ENCODE results near the gene SRMS.

SRMS gene

GRCh38 chr20:63562461-63563224 lies 15.1 kb upstream of the SRMS start:
- TF ChIP-seq RAD21 (IDR thresholded peaks at IDR 0.05; ENCODE audit: low read depth), result no peak
- no peak for TF ChIP-seq TEAD4 (IDR thresholded peaks at IDR 0.05)
- no peak for TF ChIP-seq TCF12 (IDR thresholded peaks at IDR 0.05; ENCODE audit: low read depth)
- no peak for TF ChIP-seq CREB1 (IDR thresholded peaks at IDR 0.05; ENCODE audit: low read depth)
- TF ChIP-seq, protein P1, sequence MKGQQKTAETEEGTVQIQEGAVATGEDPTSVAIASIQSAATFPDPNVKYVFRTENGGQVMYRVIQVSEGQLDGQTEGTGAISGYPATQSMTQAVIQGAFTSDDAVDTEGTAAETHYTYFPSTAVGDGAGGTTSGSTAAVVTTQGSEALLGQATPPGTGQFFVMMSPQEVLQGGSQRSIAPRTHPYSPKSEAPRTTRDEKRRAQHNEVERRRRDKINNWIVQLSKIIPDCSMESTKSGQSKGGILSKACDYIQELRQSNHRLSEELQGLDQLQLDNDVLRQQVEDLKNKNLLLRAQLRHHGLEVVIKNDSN (IDR thresholded peaks at IDR 0.05), result no peak
- no peak for TF ChIP-seq NFIC (IDR thresholded peaks at IDR 0.05)
- TF ChIP-seq REST (IDR thresholded peaks at IDR 0.05; ENCODE audit: low read depth), result no peak
- no peak for TF ChIP-seq FOXM1 (IDR thresholded peaks at IDR 0.05; ENCODE audit: borderline replicate concordance, low read depth)
- no peak for TF ChIP-seq YY1 (IDR thresholded peaks at IDR 0.05; ENCODE audit: low read depth)
- TF ChIP-seq ZBTB7A (IDR thresholded peaks at IDR 0.05; ENCODE audit: low read depth), result no peak
- no peak for TF ChIP-seq MAX (IDR thresholded peaks at IDR 0.05)
- TF ChIP-seq TAF1 (IDR thresholded peaks at IDR 0.05; ENCODE audit: low read depth), result no peak
- no peak for TF ChIP-seq EGR1 (IDR thresholded peaks at IDR 0.05)
- TF ChIP-seq EP300 (IDR thresholded peaks at IDR 0.05; ENCODE audit: borderline replicate concordance), result no peak
- TF ChIP-seq CEBPB (IDR thresholded peaks at IDR 0.05), result no peak

DNA sequence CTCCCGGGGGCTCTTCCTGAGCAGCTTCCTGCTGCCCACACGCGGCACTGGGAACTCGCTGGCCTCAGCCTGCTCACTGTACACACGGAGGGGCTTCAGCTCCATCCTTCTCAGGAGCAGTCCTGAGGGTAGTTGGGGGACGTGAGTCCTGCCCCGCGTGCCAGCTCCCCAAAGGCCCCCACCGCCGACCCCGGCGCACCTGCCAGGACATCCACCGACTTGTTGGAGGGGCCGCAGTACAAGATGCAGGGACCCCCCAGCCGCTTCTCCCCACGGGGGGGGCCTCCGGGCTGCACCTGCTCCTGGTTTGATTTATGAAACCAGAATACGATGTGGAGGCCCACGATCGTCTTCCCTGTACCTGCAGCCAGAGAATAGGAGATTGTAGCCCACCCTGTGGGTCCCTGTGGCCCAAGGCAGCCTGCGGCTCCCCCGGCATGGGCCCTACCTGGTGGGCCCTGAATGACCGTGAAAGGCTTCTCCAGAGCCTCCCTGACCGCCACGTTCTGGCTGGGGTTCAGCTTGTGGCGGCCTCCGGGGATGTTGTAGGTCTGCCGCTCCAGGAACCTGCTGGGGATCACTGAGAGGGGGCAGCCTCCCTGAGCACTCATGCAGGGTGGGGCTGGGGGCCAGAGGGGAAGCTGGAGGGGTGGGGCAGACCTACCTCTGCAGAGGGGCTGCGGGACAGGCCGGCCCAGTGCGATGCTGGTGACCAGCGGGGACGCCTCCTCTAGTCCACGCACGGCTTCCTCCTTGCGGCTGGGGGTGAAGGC lies 14.3 kb upstream of the SRMS start:
- TF ChIP-seq TAF1 (IDR thresholded peaks at IDR 0.05; ENCODE audit: low read depth) (no peak), MAX (IDR thresholded peaks at IDR 0.05) (no peak), ZBTB7A (IDR thresholded peaks at IDR 0.05; ENCODE audit: low read depth) (no peak), EP300 (IDR thresholded peaks at IDR 0.05; ENCODE audit: borderline replicate concordance) (no peak), RAD21 (IDR thresholded peaks at IDR 0.05; ENCODE audit: low read depth) (no peak), EGR1 (IDR thresholded peaks at IDR 0.05) (no peak), CEBPB (IDR thresholded peaks at IDR 0.05) (no peak), CREB1 (IDR thresholded peaks at IDR 0.05; ENCODE audit: low read depth) (no peak), REST (IDR thresholded peaks at IDR 0.05; ENCODE audit: low read depth) (no peak), YY1 (IDR thresholded peaks at IDR 0.05; ENCODE audit: low read depth) (no peak), FOXM1 (IDR thresholded peaks at IDR 0.05; ENCODE audit: borderline replicate concordance, low read depth) (no peak), TCF12 (IDR thresholded peaks at IDR 0.05; ENCODE audit: low read depth) (no peak), TEAD4 (IDR thresholded peaks at IDR 0.05) (no peak), NFIC (IDR thresholded peaks at IDR 0.05) (no peak)
- TF ChIP-seq, protein P1 (IDR thresholded peaks at IDR 0.05), result no peak

DNA sequence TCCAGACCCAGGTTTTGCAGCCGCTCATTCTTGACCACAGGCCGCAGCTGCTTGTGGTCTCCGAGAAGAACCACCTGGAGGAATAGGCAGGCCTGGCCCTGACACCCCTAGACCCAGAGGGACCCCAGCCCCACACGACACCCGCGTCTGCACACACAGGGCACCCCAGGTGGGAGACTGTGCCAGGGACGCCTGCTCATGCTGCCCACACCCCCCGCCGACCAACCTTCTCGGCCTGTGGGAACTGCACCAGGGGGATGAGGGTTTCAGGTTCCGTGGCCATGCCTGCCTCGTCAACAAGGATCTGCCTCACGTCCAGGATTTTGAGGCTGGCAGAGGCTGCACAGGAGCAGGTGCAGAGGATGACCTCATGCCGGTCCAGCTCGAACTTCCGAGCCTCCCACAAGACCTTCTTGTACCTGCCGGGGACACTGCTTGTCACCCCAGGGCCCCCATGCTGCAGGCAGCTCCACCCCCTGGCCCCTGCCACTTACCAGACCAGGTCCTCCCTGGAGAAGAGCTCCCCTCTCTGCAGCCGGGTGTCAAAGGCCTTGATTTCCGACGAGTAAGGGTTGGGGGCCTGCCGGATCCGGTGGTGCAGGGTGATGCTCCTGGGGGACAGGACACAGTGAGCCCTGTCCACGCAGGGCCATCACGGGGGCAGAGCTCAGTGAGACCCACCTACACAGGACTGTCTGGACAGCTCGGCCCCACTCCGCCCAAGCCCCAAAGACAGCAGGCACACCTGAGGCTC lies 13.5 kb upstream of the SRMS start:
- TF ChIP-seq EGR1 (IDR thresholded peaks at IDR 0.05), result no peak
- TF ChIP-seq NFIC (IDR thresholded peaks at IDR 0.05), result no peak

GRCh38 chr20:63560333-63560805 lies 12.8 kb upstream of the SRMS start:
- TF ChIP-seq EGR1 (IDR thresholded peaks at IDR 0.05) (no peak), CEBPB (IDR thresholded peaks at IDR 0.05) (no peak)
- TF ChIP-seq, protein P1 (IDR thresholded peaks at IDR 0.05), result no peak

Measured in Ishikawa (cell line).